OCI-LY3 (cell line): ENCODE measurements around the gene MAMDC4.

Experiments
- H2AFZ ChIP-seq: fragments of 200-600, 300-600 bp; shearing (Covaris generic); 2 replicates; pipeline ENCODE4 v1.6.0; 2014; ENCODE audit warnings: antibody characterized with exemption, low read depth, low read length
- H3K27ac ChIP-seq: fragments of 200-600, 300-600 bp; sonication (generic); 2 replicates; pipeline ENCODE4 v1.5.1; 2014; ENCODE audit warnings: mild to moderate bottlenecking, low read length, moderate library complexity, mixed read lengths
- H3K27me3 ChIP-seq: fragments of 200-600, 300-600 bp; sonication (generic); 2 replicates; pipeline ENCODE4 v1.6.1; 2014; ENCODE audit warnings: low read depth, low read length, mixed read lengths
- H3K36me3 ChIP-seq: fragments of 200-600, 300-600 bp; sonication (generic); replicated peaks from 2 replicates; pipeline ENCODE3; 2014; ENCODE audit warnings: low read depth, low read length, mixed read lengths
- H3K4me1 ChIP-seq: fragments of 300-600, 200-600 bp; sonication (generic); 2 replicates; pipeline ENCODE4 v1.6.1; 2014; ENCODE audit warnings: low read length, mixed read lengths
- H3K4me2 ChIP-seq: fragments of 200-600, 300-600 bp; sonication (generic); 2 replicates; pipeline ENCODE4 v1.6.1; 2014; ENCODE audit warnings: low read length, mixed read lengths
- H3K4me3 ChIP-seq: fragments of 300-600, 200-600 bp; sonication (generic); 2 replicates; pipeline ENCODE4 v1.5.1; 2014; ENCODE audit warnings: antibody characterized with exemption, mild to moderate bottlenecking, low read length, moderate library complexity
- H3K79me2 ChIP-seq: fragments of 300-600, 200-600 bp; shearing (Covaris generic); 2 replicates; pipeline ENCODE4 v1.6.1; 2014; ENCODE audit warnings: mild to moderate bottlenecking, low read length, mixed read lengths
- H3K9ac ChIP-seq: fragments of 300-600, 200-600 bp; shearing (Covaris generic); 2 replicates; pipeline ENCODE4 v1.6.0; 2014; ENCODE audit warnings: mild to moderate bottlenecking, low read length, moderate library complexity
- H3K9me3 ChIP-seq: fragments of 200-600, 300-600 bp; shearing (Covaris generic); 2 replicates; pipeline ENCODE4 v1.6.1; 2014; ENCODE audit warnings: low read length, mixed read lengths; ENCODE audit not compliant: insufficient read depth
- H4K20me1 ChIP-seq: fragments of 200-600, 300-600 bp; sonication (generic); 2 replicates; pipeline ENCODE4 v1.6.1; 2016; ENCODE audit warnings: low read length, mixed read lengths; ENCODE audit not compliant: insufficient read depth
- CTCF ChIP-seq: fragments of 200-600, 300-600 bp; sonication (generic); IDR thresholded peaks from 2 replicates; pipeline ENCODE4 v1.5.1; 2014; ENCODE audit warnings: antibody characterized with exemption, low read length, low read depth
- EZH2phosphoT487 ChIP-seq: fragments of 200-600 bp; shearing (Covaris generic); IDR thresholded peaks from 2 replicates; pipeline ENCODE4 v1.6.1; 2018; ENCODE audit warnings: antibody characterized with exemption, mixed run types, low read depth

The MAMDC4 gene

GRCh38 chr9:136820971-136821825, 30.9 kb upstream of the MAMDC4 start:
- Histone ChIP-seq H3K27me3 (no peaks in the 10 kb centered on the region), H3K27ac (no peak overlapping the region), H3K9me3 (no peaks in the 10 kb centered on the region), H3K36me3 (peaks cover 21% of the 10 kb centered on the region), H4K20me1 (0 out of 2 replicates have a peak, but pooled peaks cover 5% of the 10 kb centered on the region), H3K9ac (no peak overlapping the region), H3K4me3 (no peak overlapping the region), H3K79me2 (peaks cover 52% of the 10 kb centered on the region), H2AFZ (no peak overlapping the region), H3K4me1 (no peaks in the 10 kb centered on the region), H3K4me2 (no peak overlapping the region)
- TF ChIP-seq EZH2phosphoT487 (no peak), CTCF (no peak)

GRCh38 chr9:136821826-136822544, 30.2 kb upstream of the MAMDC4 start:
- Histone ChIP-seq H3K4me2 (no peak overlapping the region), H3K27ac (no peak overlapping the region), H2AFZ (no peak overlapping the region), H4K20me1 (0 out of 2 replicates have a peak, but pooled peaks cover 5% of the 10 kb centered on the region), H3K4me1 (no peaks in the 10 kb centered on the region), H3K27me3 (no peaks in the 10 kb centered on the region), H3K9ac (no peak overlapping the region), H3K4me3 (no peak overlapping the region), H3K79me2 (peaks cover 49% of the 10 kb centered on the region), H3K9me3 (no peaks in the 10 kb centered on the region), H3K36me3 (peaks cover 24% of the 10 kb centered on the region)
- TF ChIP-seq EZH2phosphoT487 = no peak
- no peak for TF ChIP-seq CTCF

GRCh38 chr9:136823136-136824046, 28.8 kb upstream of the MAMDC4 start:
- no peak overlapping the region for H3K27ac ChIP-seq
- H3K36me3 ChIP-seq = peaks cover 24% of the 10 kb centered on the region
- no peaks in the 10 kb centered on the region for H3K9me3 ChIP-seq
- peaks cover 40% of the 10 kb centered on the region for H3K79me2 ChIP-seq
- no peaks in the 10 kb centered on the region for H3K27me3 ChIP-seq
- H2AFZ ChIP-seq = no peak overlapping the region
- no peaks in the 10 kb centered on the region for H3K4me1 ChIP-seq
- no peak overlapping the region for H3K4me2 ChIP-seq
- TF ChIP-seq EZH2phosphoT487 (no peak), CTCF (no peak)
- H3K9ac ChIP-seq = no peak overlapping the region
- H4K20me1 ChIP-seq = 0 out of 2 replicates have a peak, but pooled peaks cover 5% of the 10 kb centered on the region
- H3K4me3 ChIP-seq = no peak overlapping the region
